GM18517 (cell line): ENCODE results near the gene TRAPPC1.
"Not testable (repeated sequence)": the region's sequence is repeated elsewhere in the genome, so short reads cannot be mapped to it uniquely, and the experiment has no call there.

Experiments used
- ATAC-seq: cut with Tn5 transposase; IDR thresholded peaks from one replicate; pipeline ENCODE4 v1.9.1; 2021; ENCODE audit warnings: mild to moderate bottlenecking, moderate library complexity; ENCODE audit not compliant: unreplicated experiment

The TRAPPC1 gene, protein sequence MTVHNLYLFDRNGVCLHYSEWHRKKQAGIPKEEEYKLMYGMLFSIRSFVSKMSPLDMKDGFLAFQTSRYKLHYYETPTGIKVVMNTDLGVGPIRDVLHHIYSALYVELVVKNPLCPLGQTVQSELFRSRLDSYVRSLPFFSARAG

GRCh38 chr17:7931709-7932482, at the start of gene TRAPPC1, which contains the start of gene CNTROB:
TSS of gene TRAPPC1 (minus strand) at chr17:7931946. CDS start at chr17:7931829, 117 bp downstream.
TSS of gene CNTROB (plus strand) at chr17:7932206. CDS start at chr17:7933080, 874 bp downstream.
- ATAC-seq: peak; percentile 93

GRCh38 chr17:7977805-7978204, 46.1 kb upstream of the TRAPPC1 start:
- ATAC-seq: no peak

- no peak for ATAC-seq
Observed at GRCh38 chr17:7977039-7977438, 45.3 kb upstream of the TRAPPC1 start.

DNA sequence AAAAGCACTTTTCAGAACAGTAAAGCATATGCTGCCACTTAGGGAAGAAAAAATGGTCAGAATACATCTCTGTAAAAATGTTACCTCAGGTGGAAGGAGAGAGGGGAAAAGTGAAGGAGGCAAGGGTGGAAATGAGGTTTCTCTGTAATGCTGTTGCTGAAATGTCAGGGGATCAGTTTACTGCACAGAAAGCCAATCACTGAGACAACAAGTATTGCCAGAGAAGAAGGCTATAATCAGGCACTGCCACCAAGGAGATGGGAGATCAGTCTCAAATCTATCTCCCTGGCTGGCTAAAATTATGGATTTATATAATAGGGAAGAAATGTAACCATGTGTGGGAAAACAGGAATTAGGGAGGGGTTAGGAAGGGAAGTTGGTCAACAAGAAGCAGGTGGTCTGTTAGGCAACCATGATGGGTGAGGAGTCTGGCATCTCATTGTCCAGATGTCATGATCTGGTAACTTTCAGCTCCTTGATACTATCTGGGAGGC, 42.9 kb upstream of the TRAPPC1 start:
- ATAC-seq: no peak

DNA sequence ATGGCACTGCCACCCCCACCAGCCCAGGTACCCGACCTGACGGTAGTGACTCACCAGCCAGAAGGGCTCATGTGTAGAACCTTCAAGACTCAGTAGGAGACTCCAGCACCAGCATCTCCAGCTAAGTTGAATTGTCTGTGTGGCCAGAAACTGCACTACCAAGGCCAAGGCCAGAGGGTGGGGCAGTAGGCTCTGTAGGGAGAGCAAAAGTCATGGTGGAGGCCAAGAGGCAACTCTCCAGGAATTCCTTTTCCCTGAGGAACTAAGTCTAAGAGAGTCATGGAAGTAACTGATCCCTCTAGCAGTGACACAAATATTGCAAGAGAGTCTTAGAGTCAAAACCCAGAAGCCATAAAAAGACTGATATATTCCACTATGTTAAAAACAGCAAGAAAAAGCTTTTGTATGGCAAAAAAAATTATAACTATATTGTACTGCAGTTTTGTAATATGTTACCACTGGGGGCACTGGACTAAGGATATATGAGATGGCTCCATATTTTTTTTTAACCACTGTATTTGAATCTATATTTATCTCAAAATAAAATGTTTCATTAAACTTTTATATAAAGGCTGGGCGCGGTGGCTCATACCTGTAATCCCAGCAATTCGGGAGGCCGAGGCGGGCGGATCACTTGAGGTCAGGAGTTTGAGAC, 40.5 kb upstream of the TRAPPC1 start:
- no peak for ATAC-seq

- no peak for ATAC-seq
Observed at GRCh38 chr17:7971651-7972050, 39.9 kb upstream of the TRAPPC1 start.

GRCh38 chr17:7969433-7969832, 37.7 kb upstream of the TRAPPC1 start:
- ATAC-seq: no peak

GRCh38 chr17:7967751-7968150, 36.0 kb upstream of the TRAPPC1 start:
- no peak for ATAC-seq

DNA sequence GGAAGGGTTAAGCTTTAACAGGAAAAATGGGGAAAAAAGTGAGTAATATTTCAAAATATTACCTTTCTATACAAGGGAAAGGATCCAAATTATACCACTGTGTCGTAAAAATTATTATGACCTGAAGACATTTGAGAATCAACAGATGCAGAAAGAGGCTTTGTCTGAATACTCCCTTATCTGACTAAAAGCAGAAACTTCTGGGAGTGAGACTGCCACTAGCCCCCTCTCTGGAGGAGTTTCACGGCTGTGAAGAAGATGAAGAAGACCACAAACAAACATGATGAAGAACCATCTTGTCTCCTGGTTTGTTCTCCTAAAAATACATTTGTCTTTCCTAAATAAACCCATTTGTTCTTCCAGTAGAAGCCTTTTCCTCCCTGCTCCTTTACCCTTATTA, 29.7 kb upstream of the TRAPPC1 start:
- no peak for ATAC-seq

- ATAC-seq: no peak
Observed at GRCh38 chr17:7959503-7960253, 27.9 kb upstream of the TRAPPC1 start.

GRCh38 chr17:7956228-7956965, 24.7 kb upstream of the TRAPPC1 start:
- no peak for ATAC-seq

DNA sequence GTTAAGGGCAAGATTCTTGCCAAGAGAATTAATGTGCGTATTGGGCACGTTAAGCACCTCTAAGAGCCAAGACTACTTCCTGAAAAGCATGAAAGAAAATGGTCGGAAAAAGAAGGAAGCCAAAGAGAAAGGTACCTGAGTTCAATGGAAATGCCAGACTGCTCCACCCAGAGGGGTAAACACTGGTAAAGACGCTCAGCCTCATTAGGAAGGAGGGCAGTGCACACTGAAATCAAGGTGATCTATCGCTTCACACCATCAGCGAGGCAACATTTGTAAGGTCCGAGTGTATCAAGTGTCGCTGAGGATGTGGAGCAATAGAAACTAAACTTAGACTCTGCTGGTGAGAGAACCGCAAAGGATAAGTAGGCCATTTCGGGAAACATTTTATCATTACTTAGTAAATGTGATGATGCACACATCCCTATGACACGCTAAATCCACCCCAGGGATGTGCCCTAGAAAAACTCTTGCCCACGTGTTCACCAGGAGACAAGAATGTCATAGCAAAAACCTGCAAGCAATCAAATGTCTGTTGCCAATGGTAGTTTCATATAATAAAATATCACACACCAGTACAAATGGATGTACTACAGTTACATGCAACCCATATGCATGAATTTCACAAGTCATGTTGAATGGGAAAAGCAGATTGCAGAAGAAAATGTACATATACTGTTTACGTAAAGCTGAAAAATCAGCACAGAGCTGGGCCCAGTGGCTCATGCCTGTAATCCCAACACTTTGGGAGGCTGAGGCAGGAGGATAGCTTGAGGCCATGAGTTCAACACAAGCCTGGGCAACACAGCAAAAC, 23.9 kb upstream of the TRAPPC1 start:
- ATAC-seq: no peak

DNA sequence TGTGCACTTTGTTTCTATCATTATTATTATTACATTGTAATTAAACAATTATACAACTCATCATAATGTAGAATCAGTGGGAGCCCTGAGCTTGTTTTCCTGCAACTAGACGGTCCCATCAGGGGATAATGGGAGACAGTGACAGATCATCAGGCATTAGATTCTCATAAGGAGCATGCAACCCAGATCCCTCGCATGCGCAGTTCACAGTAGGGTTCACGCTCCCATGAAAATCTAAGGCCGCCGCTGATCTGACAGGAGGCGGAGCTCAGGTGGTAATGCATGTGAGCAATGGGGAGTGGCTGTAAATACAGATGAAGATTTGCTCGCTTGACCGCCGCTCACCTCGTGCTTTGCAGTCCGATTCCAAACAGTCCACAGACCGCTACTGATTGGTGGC, 21.5 kb upstream of the TRAPPC1 start:
- ATAC-seq: not testable (repeated sequence)

DNA sequence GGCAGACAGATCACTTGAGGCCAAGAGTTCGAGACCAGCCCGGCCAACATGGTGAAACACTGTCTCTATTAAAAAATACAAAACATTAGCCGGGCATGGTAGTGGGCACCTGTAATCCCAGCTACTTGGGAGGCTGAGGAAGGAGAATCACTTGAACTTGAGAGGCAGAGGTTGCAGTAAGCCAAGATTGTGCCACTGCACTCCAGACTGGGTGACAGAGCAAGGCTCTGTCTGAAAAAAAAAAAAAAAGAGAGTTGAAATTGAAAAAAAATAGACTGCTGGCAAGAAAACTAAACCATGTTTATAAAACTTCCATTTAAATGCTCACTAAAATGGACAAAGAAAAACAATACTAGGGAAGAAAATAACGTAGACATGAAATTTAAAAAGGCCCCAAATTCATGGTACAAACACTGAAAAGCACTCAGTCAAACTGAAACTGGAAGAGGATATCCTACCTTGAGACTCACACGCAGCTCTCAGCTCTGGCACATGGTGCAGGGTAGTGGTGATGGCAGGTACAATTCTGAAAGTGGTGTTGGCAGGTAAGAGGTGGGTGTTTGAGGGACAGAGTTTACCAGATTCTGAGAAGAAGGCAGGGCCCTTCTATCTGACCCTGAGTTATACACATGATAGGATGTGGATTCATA, 19.5 kb upstream of the TRAPPC1 start:
- no peak for ATAC-seq

DNA sequence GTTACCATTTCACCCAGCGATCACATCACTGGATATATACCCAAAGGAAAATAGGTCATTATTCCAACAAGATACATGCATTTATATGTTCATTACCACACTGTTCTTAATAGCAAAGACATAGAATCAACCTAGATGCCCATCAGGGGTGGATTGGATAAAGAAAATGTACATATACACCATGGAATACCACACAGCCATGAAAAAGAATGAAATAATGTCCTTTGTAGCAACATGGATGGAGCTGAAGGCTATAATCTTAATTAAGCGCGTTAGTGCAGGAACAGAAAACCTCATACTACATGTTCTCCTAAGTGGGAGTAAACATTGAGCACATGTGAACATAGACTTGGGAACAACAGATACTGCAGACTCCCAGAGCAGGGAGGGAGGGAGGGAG, 18.8 kb upstream of the TRAPPC1 start:
- ATAC-seq: no peak

DNA sequence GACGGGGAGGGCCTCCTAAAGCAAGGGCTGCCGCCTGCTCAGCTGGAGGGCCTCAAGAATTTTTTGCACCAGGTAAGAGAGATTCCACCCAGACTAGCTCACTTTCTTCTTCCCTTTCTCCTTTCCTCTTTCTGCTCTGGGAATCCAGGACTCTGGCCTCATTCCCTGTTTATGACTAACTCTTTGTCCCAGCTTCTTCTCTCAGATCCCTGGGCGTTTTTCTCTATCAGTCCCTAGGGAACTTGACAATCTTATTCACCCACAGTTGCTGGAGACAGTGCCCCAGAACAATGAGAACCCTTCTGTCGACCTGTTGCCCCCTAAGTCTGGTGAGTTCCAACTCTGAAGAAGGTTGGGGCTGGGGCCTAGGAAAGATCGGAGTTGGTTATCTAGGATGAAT, 15.9 kb upstream of the TRAPPC1 start:
- ATAC-seq: no peak

GRCh38 chr17:7946441-7946840, 14.7 kb upstream of the TRAPPC1 start:
- ATAC-seq: no peak

DNA sequence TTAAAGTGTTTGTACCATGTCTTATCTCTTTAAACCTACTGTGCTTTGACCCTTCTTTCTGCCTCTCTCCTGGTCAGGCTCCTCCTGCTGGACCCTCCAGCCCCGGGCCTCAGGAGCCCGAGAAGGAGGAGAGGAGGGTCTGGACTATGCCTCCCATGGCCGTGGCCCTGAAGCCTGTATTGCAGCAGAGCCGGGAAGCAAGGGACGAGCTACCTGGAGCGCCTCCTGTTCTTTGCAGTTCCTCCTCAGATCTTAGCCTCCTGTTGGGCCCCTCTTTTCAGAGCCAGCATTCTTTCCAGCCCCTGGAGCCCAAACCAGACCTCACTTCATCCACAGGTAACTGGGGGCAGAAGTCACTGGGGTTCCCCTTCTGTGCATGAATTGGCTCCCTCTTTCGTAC, 13.9 kb upstream of the TRAPPC1 start:
- no peak for ATAC-seq

DNA sequence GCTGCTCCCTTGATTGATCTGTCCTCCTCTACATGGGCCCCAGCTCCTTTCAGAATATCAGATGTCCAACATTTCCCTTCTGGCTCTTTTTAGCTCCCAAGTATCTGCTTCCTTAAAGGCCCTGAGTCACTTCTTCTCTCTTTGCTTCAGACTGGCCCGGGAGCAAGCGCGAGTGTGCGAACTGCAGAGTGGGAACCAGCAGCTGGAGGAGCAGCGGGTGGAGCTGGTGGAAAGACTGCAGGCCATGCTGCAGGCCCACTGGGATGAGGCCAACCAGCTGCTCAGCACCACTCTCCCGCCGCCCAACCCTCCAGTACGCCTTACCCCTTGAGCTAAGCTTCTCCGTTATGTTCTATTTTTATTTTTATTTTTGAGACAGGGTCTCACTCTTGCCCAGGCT, 12.6 kb upstream of the TRAPPC1 start:
- no peak for ATAC-seq
